ENCODE data around the gene MRPS25.

DNA sequence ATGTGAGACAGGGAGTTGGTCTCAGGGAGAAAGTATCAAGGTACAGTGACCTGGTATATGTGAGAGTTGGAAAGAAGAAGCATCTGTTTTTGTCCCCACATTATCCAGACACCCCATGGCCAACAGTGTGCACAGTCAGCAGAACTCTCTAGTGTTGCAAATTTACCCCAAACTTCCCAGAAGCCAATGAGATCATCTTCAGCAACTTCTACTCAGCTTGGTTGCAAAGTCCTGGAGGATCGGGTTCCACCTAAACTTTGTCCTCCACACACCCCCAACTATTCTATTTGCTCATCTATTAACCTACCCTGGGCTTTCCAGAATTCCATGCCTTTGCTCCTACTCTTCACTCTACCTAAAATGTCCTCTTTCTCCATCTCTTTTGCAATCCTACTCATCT is 18.1 kb upstream of the MRPS25 start:
- TF ChIP-seq MAX (CRISPR knock-in tag; IDR thresholded peaks at IDR 0.05) (no peak), SP1 (CRISPR knock-in tag; conservative IDR thresholded peaks at IDR 0.05) (no peak), MLX (CRISPR knock-in tag; IDR thresholded peaks at IDR 0.05) (no peak), CREM (CRISPR knock-in tag; IDR thresholded peaks at IDR 0.05) (no peak), KAT7 (CRISPR knock-in tag; IDR thresholded peaks at IDR 0.05; ENCODE audit: borderline replicate concordance) (no peak), MXD4 (CRISPR knock-in tag; IDR thresholded peaks at IDR 0.05; ENCODE audit: borderline replicate concordance) (no peak), ZNF416 (CRISPR knock-in tag; IDR thresholded peaks at IDR 0.05) (no peak), NR2C2 (CRISPR knock-in tag; IDR thresholded peaks at IDR 0.05) (no peak), ARID4B (CRISPR knock-in tag; IDR thresholded peaks at IDR 0.05; ENCODE audit: borderline replicate concordance) (no peak), ATF3 (CRISPR knock-in tag; conservative IDR thresholded peaks at IDR 0.05) (no peak), SMAD4 (CRISPR knock-in tag; IDR thresholded peaks at IDR 0.05) (no peak), NR3C1 (CRISPR knock-in tag; conservative IDR thresholded peaks at IDR 0.05; ENCODE audit: low read depth) (no peak)
- TF ChIP-seq, protein P1, sequence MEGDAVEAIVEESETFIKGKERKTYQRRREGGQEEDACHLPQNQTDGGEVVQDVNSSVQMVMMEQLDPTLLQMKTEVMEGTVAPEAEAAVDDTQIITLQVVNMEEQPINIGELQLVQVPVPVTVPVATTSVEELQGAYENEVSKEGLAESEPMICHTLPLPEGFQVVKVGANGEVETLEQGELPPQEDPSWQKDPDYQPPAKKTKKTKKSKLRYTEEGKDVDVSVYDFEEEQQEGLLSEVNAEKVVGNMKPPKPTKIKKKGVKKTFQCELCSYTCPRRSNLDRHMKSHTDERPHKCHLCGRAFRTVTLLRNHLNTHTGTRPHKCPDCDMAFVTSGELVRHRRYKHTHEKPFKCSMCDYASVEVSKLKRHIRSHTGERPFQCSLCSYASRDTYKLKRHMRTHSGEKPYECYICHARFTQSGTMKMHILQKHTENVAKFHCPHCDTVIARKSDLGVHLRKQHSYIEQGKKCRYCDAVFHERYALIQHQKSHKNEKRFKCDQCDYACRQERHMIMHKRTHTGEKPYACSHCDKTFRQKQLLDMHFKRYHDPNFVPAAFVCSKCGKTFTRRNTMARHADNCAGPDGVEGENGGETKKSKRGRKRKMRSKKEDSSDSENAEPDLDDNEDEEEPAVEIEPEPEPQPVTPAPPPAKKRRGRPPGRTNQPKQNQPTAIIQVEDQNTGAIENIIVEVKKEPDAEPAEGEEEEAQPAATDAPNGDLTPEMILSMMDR (IDR thresholded peaks at IDR 0.05): no peak
